Left ventricle myocardium inferior (tissue), 1 donor: Measurements from ENCODE around the gene YJEFN3. TPM values are rescaled to one million over a fixed set of nuclear protein-coding genes. Genes with fewer than 3 reads are reported as not detected.

Experiments
- DNase-seq: peaks from one replicate; pipeline ENCODE4 v3.0.0-alpha.2; 2020
- H3K27ac ChIP-seq: fragments of 200-600 bp; replicated peaks from 2 replicates; pipeline ENCODE4 v1.8.0; 2021
- H3K27me3 ChIP-seq: fragments of 200-600 bp; 2 replicates; pipeline ENCODE4 v1.8.0; 2021; ENCODE audit warnings: low read depth
- H3K36me3 ChIP-seq: fragments of 200-600 bp; 2 replicates; pipeline ENCODE4 v1.8.0; 2021
- H3K4me1 ChIP-seq: fragments of 200-600 bp; 2 replicates; pipeline ENCODE4 v1.8.0; 2021
- H3K4me3 ChIP-seq: fragments of 200-600 bp; 2 replicates; pipeline ENCODE4 v1.8.0; 2021; ENCODE audit warnings: mild to moderate bottlenecking, moderate library complexity
- H3K9me3 ChIP-seq: fragments of 200-600 bp; replicated peaks from 2 replicates; pipeline ENCODE4 v1.8.0; 2021
- CTCF ChIP-seq: fragments of 200-600 bp; IDR thresholded peaks from 2 replicates; pipeline ENCODE4 v1.8.0; 2021; ENCODE audit warnings: antibody characterized with exemption, mild to moderate bottlenecking, borderline replicate concordance
- intact Hi-C: fragments of 100-400 bp; cut with micrococcal nuclease; formaldehyde crosslinking; loops from one replicate; pipeline ENCODE4 v1.11.0; 2022
- total RNA-seq: library from RNA; stranded (reverse); fragmentation: NEBNext Ultra II Directional; extraction: Animal tissue kit (Norgen Biotek cat#: 25700); gene quantifications from one replicate; pipeline ENCODE4 v1.2.1, GENCODE V29; 2021
- donor health status: DM: no; HTN: yes; CAD: no; lungs with severe emphysema.

YJEFN3 gene
- total RNA-seq, 1 donor from 2014 or later: 7.8 TPM

GRCh38 chr19:19544954-19545591 lies 16.4 kb downstream of the YJEFN3 start:
- H3K4me3 ChIP-seq: no peak overlapping the region
- peaks cover 40% of the 10 kb centered on the region for H3K4me1 ChIP-seq
- no peak for TF ChIP-seq CTCF
- no peaks in the 10 kb centered on the region for H3K9me3 ChIP-seq
- peaks cover 96% of the 10 kb centered on the region for H3K27me3 ChIP-seq
- H3K36me3 ChIP-seq: no peaks in the 10 kb centered on the region
- H3K27ac ChIP-seq: no peak overlapping the region
- DNase-seq: no peak
- intact Hi-C loops: no loop called here

GRCh38 chr19:19545707-19546106 lies 17.0 kb downstream of the YJEFN3 start:
- no peak for DNase-seq
- Histone ChIP-seq H3K36me3 (no peaks in the 10 kb centered on the region), H3K4me3 (no peak overlapping the region), H3K27me3 (peaks cover 96% of the 10 kb centered on the region), H3K4me1 (peaks cover 36% of the 10 kb centered on the region), H3K9me3 (peaks cover under 1% of the 10 kb centered on the region), H3K27ac (no peak overlapping the region)
- intact Hi-C loops: no loop called here
- TF ChIP-seq CTCF: no peak

- TF ChIP-seq CTCF: no peak
- H3K27me3 ChIP-seq: peaks cover 89% of the 10 kb centered on the region
- peak; percentile 63 for DNase-seq
- H3K27ac ChIP-seq: peak overlapping the region; percentile 77
- intact Hi-C loops: no loop called here
- no peaks in the 10 kb centered on the region for H3K36me3 ChIP-seq
- H3K9me3 ChIP-seq: peaks cover 4% of the 10 kb centered on the region
- peaks cover 26% of the 10 kb centered on the region for H3K4me1 ChIP-seq
- peak overlapping the region; percentile 11 for H3K4me3 ChIP-seq
These were observed 18.0 kb downstream of the YJEFN3 start for GRCh38 chr19:19546751-19547162.

GRCh38 chr19:19547674-19548336 lies 19.1 kb downstream of the YJEFN3 start:
- H3K4me1 ChIP-seq: peaks cover 26% of the 10 kb centered on the region
- H3K27ac ChIP-seq: peak overlapping the region; percentile 77
- intact Hi-C loops: no loop called here
- H3K9me3 ChIP-seq: peaks cover 4% of the 10 kb centered on the region
- H3K27me3 ChIP-seq: peaks cover 79% of the 10 kb centered on the region
- no peaks in the 10 kb centered on the region for H3K36me3 ChIP-seq
- DNase-seq: peak; percentile 39
- no peak overlapping the region for H3K4me3 ChIP-seq
- no peak for TF ChIP-seq CTCF

GRCh38 chr19:19548915-19549759 lies 20.4 kb downstream of the YJEFN3 start:
- no peak for TF ChIP-seq CTCF
- Histone ChIP-seq H3K4me1 (peaks cover 26% of the 10 kb centered on the region), H3K36me3 (no peaks in the 10 kb centered on the region), H3K4me3 (no peak overlapping the region), H3K9me3 (peaks cover 4% of the 10 kb centered on the region), H3K27ac (peak overlapping the region; percentile 40), H3K27me3 (peaks cover 65% of the 10 kb centered on the region)
- DNase-seq: no peak
- intact Hi-C loops: no loop called here
